NCI-H2029 (cell line): ENCODE results near the gene AVEN.
"Not testable (repeated sequence)": the region's sequence is repeated elsewhere in the genome, so short reads cannot be mapped to it uniquely, and the experiment has no call there.

ENCODE experiments used
- DNase-seq: peaks from one replicate; lab custom pipeline; 2025; lab: John Stamatoyannopoulos, UW

Gene AVEN, protein sequence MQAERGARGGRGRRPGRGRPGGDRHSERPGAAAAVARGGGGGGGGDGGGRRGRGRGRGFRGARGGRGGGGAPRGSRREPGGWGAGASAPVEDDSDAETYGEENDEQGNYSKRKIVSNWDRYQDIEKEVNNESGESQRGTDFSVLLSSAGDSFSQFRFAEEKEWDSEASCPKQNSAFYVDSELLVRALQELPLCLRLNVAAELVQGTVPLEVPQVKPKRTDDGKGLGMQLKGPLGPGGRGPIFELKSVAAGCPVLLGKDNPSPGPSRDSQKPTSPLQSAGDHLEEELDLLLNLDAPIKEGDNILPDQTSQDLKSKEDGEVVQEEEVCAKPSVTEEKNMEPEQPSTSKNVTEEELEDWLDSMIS

DNA sequence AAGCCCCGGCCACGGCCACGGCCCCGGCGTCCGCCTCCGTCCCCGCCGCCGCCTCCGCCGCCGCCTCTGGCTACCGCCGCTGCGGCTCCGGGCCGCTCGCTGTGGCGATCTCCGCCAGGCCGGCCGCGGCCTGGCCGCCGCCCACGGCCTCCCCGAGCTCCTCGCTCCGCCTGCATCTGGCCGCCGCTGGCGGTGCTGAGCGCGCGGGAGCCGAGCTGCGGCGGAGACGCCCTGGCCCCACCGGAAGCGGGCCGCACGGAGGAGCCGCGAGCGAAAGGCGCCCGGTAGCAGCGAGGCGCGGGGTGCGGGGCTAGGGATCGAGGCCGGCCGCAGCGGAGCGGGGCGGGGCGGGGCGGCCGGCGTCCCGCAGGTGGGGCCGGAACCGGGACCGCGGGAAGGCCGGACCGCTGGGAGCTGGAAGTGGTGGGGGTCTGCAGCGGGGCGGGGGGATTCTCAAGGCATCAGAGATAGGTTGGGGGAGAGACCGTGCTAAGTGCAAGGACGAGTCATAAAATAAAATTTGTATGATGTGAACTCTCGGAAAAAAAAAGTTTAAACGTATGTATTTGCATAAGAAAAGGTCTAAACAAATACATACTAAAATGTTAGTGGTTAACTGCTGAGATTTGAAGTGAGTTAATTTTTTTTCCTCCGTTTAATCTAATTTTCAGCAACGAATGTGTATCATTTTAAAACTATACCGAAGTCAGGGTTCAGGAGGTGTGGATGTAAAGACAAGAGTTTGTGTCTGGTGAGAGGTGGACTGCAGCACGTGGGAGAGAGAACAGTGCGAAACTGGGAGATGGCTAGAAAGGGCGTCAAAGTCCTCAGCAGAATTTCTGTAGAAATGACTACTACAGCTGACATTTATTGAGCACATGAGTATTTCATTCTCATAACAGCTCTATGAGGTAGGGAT, at the start of gene AVEN:
Gene AVEN, minus strand, starts transcription at position 334 of the 919 bp plus-strand sequence. Its CDS starts 158 bp downstream, at position 176.
- peak; percentile 2 for DNase-seq

GRCh38 chr15:34085746-34086145, 46.7 kb upstream of the AVEN start:
- no peak for DNase-seq

DNA sequence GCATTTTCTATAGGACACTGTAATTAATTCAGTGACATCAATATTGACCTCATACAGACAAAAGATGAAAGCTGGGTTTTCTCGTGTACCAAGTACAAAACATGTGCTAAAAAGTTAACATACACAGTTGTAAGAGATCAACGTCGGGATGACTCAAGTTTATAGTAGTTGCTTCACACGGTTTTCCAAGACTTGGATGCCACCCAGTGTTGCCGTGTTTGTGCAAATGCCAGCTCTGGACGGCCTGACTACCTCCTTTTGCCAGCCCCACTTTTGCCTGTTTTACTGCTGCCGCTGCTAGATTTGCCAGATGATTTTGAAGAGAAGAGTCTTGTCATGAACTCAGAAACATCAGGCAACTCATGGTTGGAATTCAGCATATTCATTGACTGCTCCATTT, 45.1 kb upstream of the AVEN start:
- DNase-seq, result no peak

DNA sequence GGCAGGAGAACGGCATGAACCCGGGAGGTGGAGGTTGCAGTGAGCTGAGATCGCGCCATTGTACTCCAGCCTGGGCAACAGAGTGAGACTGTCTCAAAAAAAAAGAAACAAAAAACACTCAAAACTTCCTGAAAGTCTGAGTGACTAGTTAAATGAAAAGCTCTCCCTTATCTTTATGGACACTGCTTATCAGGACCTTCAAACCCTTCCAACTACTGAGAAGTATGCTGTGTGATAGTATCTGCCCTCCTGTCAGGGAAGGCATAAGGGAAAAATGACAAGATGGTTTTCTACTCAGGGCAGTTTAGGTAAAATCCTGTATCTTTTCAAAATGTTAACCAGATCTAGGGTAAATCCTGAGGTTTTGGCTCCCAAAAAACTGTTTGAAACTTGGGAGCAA, 40.9 kb upstream of the AVEN start:
- DNase-seq, result no peak

GRCh38 chr15:34078900-34079299, 39.9 kb upstream of the AVEN start:
- no peak for DNase-seq

DNA sequence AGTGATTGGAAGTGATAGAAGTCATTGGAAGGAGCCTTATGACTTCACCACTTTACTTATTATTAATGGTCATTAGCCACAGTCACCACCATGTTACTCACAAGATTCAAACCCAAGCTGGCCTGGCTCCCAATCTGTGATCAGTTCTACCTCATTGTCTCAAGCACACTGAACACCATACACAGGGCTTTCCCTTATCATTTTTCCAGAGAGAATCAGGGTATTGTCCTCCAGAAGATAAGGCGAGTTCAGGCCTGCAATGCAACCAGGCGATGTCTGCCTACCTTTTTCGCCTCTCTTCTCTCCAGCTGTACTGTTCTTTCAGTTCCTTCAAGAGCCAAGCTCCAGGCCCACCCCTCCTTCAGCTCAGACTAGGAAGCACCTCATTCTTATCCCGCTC, 37.8 kb upstream of the AVEN start:
- DNase-seq, result no peak

- no peak for DNase-seq
Measured at GRCh38 chr15:34070003-34070402, 31.0 kb upstream of the AVEN start.

DNA sequence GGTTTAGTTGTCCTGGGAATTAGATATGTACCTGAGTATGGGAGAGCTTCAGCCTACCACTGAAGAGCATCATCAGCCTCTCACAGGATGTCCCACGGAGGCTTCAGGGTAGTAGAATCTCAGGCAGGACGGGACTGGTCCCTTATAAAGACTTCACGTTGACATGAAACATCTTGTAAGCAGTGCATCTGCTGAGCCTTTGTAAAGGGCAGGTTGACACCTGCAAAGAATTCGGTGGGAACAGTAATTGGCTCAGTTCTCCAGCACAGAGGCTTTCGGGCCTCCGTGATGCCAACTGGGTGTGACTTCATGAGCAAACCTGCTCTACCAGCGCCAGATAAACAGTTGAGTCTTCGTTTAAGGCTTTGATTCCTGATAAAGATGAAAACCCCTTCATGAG, 26.9 kb upstream of the AVEN start:
- no peak for DNase-seq

DNA sequence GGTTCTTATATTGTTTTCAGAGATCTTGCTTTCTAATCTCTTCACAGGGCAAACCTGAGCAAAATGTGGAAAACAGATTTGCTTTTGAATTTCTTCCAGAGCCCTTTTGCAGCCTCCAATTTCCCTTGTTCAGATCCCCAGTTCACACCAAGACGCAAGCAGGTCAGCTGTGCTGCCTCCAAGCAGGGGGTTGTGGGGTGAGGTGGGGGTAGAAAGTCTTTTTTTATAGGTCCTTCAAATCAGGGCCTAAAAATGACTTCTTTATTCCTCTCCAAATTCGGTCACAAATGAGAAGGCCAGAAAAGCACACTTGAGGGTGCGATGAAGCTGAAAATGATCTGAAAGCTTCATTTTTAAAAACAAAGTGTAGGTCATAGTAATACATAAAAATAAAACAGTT, 26.3 kb upstream of the AVEN start:
- no peak for DNase-seq

DNA sequence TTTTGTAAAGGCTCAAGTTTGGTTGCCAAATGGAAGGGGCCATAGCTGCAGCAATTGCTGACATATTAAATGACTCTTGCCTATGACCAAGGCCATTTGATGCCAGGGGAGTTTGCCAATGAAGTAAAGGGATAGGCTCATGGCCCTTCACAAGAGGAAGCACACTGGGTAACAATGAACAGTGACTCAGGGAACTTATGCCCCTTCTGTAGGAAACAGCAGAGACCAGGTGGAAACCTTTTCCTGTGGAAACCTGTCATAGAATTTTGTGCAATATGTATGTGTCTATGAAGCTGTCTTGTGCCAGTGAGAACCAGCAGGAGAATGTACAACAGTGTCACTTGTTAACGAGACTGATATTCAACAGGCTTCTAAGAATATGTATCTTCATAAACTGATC, 25.4 kb upstream of the AVEN start:
- DNase-seq, result no peak

DNA sequence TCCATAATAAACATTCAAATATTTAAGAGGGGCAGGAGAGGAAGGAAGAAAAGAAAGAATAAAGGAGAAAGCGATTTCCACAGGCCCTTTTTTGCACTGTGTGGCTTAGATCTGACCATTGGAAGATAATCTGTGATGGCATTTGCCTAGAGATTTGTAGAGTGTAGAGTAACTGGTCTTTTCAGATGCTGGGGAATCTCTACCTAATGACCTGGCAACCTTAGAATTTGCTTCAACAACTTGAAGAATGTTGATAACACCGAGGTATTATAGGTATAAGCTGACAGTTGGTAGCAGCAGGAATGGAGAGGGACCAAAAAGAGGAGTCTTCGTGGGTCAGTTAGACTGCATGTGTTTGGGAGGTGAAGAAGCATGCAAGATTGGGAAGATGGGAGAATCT, 20.9 kb upstream of the AVEN start:
- DNase-seq, result no peak

- DNase-seq, result no peak
Measured at GRCh38 chr15:34059476-34059875, 20.5 kb upstream of the AVEN start.

- no peak for DNase-seq
Measured at GRCh38 chr15:34056911-34057310, 17.9 kb upstream of the AVEN start.

DNA sequence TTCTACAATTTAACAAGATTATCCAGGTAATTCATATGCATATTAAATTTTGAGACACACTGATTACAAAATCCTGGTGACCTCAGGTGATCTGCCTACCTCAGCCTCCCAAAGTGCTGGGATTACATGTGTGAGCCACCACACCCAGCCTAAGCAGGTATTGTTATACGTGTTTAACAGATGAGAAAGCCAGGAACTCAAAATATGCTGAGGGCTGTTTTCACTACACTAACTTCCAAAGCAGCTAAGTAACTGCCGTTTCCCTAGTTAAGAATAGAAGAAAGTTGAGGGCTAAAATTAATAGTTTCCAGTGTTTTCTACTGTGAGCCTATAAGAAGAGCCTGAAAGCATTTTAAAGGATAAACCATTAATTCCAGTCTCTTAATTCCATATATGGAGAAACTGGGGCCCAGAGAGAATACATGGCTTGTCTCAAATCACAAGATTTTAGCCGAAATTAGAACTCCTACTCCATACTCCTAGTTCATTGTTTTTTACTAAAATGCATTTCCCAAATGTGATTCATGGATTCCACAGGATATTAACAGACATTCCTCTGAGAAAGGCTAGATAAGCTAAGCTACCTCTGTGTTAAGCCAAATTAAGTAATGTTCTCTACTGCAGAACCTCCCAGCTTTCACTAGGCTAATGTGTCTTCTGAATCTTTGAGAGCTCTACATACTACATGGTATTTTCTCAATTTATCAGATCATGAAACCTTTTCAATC, 17.0 kb upstream of the AVEN start:
- no peak for DNase-seq

DNA sequence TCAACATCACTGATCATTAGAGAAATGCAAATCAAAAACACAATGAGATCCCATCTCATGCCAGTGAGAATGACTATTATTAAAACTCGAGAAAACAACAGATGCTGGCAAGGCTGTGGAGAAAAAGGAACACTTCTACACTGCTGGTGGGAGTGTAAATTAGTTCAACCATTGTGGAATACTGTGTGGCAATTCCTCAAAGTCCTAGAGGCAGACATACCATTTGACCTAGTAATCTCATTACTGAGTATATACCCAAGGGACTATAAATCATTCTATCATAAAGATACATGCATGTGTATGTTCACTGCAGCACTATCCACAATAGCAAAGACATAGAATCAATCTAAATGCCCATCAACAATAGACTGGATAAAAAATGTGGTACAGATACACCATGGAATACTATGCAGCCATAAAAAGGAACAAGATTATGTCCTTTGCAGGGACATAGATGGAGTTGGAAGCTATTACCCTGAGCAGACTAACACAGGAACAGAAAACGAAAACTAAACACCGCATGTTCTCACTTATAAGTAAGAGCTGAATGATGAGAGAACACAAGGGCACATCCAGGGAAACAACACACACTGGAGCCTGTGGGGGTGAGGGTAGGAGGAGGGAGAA, 15.2 kb upstream of the AVEN start:
- DNase-seq, result no peak

- DNase-seq, result not testable (repeated sequence)
Measured at GRCh38 chr15:34050385-34050784, 11.4 kb upstream of the AVEN start.

- no peak for DNase-seq
Measured at GRCh38 chr15:34049112-34049511, 10.1 kb upstream of the AVEN start.

DNA sequence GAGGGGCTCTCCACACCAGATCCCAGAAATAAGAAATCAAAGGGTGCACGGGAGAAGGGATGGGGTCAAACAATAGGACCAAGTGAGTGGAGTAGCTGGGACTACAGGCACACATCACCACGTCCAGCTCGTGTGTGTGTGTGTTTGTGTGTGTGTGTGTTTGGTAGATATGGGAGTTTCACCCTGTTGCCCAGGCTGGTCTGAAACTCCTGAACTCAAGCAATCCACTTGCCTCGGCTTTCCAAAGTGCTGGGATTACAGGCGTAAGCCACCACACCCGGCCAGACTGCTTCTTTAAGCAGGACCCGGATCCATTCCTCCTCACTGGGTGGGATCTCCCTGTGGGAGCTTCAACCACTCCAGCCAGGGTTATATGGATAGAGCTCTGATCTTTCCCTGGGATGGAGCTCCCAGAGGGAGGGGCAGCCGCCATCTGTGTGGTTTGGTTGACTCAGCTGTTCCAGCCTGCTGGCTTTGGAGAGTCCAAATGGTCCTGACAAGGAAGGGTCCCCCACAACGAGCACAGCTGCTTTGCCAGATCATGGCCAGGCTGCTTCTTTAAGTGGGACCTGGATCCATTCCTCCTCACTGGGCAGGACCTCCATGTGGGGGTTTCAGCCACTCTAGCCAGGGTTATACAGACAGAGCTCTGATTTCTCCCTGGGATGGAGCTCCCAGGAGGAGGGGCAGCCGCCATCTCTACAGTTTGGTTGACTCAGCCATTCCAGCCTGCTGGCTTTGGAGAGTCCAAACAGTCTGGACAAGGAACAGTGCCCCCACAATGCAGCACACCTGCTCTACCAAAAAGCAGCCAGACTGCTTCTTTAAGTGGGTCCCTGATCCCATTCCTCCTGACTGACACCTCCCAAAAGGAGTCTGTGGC, 9.1 kb upstream of the AVEN start:
- no peak for DNase-seq

- no peak for DNase-seq
Measured at GRCh38 chr15:34046471-34047145, 7.6 kb upstream of the AVEN start.

GRCh38 chr15:34043813-34044212, 4.8 kb upstream of the AVEN start:
- no peak for DNase-seq
